Left lung (tissue), 10 donors: Measurements from ENCODE around the gene PLAC9. TPM values are rescaled to one million over a fixed set of nuclear protein-coding genes. Genes with fewer than 3 reads are reported as not detected.

ENCODE experiments used
- ATAC-seq: fragments of 200-7000 bp; cut with Tn5 transposase; one replicate; pipeline ENCODE4 v1.9.1; 2020; ENCODE audit warnings: moderate library complexity
- DNase-seq, 4 donors: peaks; one replicate each; pipeline ENCODE4 v3.0.0-alpha.2; 2013 to 2020
- H3K27ac ChIP-seq, 2 donors: fragments of 200-600 bp; sonication (generic) in 1 of 2; one replicate each; pipeline versions ENCODE4 v1.5.0 to v1.8.0; 2020 to 2021
- H3K27me3 ChIP-seq, 2 donors: fragments of 200-600 bp; sonication (generic) in 1 of 2; one replicate each; pipeline versions ENCODE4 v1.5.0 to v1.8.0; 2020 to 2021
- H3K36me3 ChIP-seq, 2 donors: fragments of 200-600 bp; sonication (generic) in 1 of 2; one replicate each; pipeline versions ENCODE4 v1.5.0 to v1.8.0; 2020 to 2021
- H3K4me1 ChIP-seq, 2 donors: fragments of 200-600 bp; one replicate each; pipeline ENCODE4 v1.8.0; 2021
- H3K4me3 ChIP-seq, 2 donors: fragments of 200-600 bp; sonication (generic) in 1 of 2; one replicate each; pipeline versions ENCODE4 v1.5.0 to v1.8.0; 2020 to 2021; ENCODE audit warnings: mild to moderate bottlenecking in 1 of 2
- H3K9me3 ChIP-seq, 2 donors: fragments of 200-600 bp; sonication (generic) in 1 of 2; one replicate each; pipeline versions ENCODE4 v1.5.0 to v1.8.0; 2020 to 2021
- intact Hi-C, 2 donors: fragments of 100-400 bp; cut with DNase I; formaldehyde crosslinking; loops; one replicate each; pipeline versions ENCODE4 v1.11.2 to v1.14.2; 2022
- polyA plus RNA-seq, 6 donors: library from polyadenylated mRNA; unstranded; fragments of 120-200 nt; gene quantifications; one replicate each; pipeline ENCODE4 v1.2.1, GENCODE V29; 2013; ENCODE audit not compliant: insufficient read length in 6 of 6
- total RNA-seq, 2 donors: library from RNA; stranded (reverse); fragmentation: NEBNext Ultra II Directional; extraction: Animal tissue kit (Norgen Biotek cat#: 25700); gene quantifications; one replicate each; pipeline ENCODE4 v1.2.1, GENCODE V29; 2021
- TF ChIP-seq, protein P1 (sequence below), 2 donors: fragments of 200-600 bp; sonication (generic) in 1 of 2; IDR thresholded peaks; one replicate each; pipeline versions ENCODE4 v1.5.0 to v1.8.0; 2021; ENCODE audit warnings: antibody characterized with exemption in 2 of 2
- donor health status: DM: no; HTN: yes; CAD: no.
- donor health status: DM: no; HTN: no; CAD: no.

Gene PLAC9
- total and polyA plus RNA-seq, 8 donors = 35.0 to 72.4 (median 50.6) TPM

DNA sequence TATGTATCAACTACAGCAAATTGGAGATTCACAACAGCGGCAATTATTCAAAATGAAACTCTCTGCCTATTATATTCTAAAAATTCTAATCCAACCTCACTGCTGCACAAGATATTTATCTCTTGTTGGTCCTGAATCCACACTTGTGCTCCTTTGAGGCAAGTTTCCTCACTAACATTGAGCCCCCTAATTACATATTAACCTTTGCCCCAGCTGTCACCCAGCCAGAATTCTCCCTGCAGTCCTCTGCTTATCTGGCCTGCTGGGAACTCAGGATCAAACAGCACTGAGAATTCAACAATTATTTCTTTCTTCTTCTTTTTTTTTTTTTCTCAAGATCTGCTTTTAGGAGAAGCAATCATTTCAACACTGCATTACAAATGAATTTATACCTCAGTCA, 21.5 kb upstream of the PLAC9 start:
- no peak overlapping the region for H3K27ac ChIP-seq
- ATAC-seq (no peak), DNase-seq (no peak)
- peaks cover 3 to 19% of the 10 kb centered on the region in 2 donors for H3K9me3 ChIP-seq
- H3K4me3 ChIP-seq = no peak overlapping the region
- intact Hi-C loops = no loop called here
- TF ChIP-seq, protein P1, sequence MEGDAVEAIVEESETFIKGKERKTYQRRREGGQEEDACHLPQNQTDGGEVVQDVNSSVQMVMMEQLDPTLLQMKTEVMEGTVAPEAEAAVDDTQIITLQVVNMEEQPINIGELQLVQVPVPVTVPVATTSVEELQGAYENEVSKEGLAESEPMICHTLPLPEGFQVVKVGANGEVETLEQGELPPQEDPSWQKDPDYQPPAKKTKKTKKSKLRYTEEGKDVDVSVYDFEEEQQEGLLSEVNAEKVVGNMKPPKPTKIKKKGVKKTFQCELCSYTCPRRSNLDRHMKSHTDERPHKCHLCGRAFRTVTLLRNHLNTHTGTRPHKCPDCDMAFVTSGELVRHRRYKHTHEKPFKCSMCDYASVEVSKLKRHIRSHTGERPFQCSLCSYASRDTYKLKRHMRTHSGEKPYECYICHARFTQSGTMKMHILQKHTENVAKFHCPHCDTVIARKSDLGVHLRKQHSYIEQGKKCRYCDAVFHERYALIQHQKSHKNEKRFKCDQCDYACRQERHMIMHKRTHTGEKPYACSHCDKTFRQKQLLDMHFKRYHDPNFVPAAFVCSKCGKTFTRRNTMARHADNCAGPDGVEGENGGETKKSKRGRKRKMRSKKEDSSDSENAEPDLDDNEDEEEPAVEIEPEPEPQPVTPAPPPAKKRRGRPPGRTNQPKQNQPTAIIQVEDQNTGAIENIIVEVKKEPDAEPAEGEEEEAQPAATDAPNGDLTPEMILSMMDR (IDR thresholded peaks at IDR 0.05) = no peak
- H3K36me3 ChIP-seq = no peaks in the 10 kb centered on the region
- H3K4me1 ChIP-seq = no peaks in the 10 kb centered on the region
- H3K27me3 ChIP-seq = no peaks in the 10 kb centered on the region

DNA sequence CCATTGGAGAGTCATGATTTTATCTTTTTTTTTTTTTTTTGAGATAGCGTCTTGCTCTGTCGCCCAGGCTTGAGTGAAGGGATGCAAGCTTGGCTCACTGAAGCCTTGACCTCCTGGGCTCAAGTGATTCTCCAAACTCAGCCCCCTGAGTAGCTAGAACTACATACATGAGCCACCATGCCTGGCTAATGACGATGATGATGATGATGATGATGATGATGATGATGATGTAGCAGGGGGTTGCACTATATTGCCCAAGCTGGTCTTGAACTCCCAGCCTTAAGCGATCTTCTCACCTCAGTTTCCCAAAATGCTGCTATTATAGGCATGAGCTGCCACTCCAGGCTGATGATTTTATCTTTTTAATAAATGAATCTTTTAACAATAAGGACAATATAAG, 13.9 kb upstream of the PLAC9 start:
- no peak for DNase-seq
- no peaks in the 10 kb centered on the region for H3K4me1 ChIP-seq
- no peak overlapping the region for H3K4me3 ChIP-seq
- TF ChIP-seq, protein P1 (IDR thresholded peaks at IDR 0.05) = no peak
- no peak for ATAC-seq
- H3K27ac ChIP-seq = no peak overlapping the region
- intact Hi-C loops = no loop called here
- no peaks in the 10 kb centered on the region for H3K27me3 ChIP-seq
- H3K36me3 ChIP-seq = no peaks in the 10 kb centered on the region
- no peaks in the 10 kb centered on the region for H3K9me3 ChIP-seq

DNA sequence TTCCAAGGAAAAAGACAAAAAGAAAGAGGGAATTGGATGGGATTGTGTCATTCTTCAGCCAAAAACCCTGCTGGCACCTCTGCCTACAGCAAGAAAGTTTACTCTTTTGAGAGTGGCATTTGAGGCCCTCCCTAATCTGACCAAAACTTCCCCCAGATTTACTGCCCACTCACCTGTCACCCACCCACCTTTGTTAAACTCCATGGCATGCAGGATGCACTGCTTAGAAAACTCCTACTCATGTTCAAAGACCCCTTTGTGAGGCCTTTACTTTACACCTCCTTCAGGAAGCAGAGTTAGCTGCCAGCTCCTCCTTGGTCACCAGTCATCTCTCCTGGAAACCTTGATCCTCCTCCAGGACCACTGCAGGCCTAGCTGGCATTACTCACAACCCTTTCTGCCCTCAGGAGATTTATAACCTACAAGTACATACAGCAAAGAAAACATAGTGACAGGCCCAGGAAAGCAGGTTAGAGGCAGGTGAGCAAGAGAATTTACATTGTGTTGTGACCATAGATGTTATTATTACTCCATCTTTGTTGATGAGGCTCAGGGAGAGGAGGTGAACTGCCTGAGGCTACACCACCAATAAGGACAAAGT, 10.3 kb upstream of the PLAC9 start:
- Histone ChIP-seq H3K36me3 (no peaks in the 10 kb centered on the region), H3K27me3 (no peaks in the 10 kb centered on the region), H3K4me3 (no peak overlapping the region), H3K4me1 (no peaks in the 10 kb centered on the region), H3K9me3 (no peaks in the 10 kb centered on the region), H3K27ac (no peak overlapping the region)
- ATAC-seq = no peak
- DNase-seq = no peak
- TF ChIP-seq, protein P1 (IDR thresholded peaks at IDR 0.05) = no peak
- intact Hi-C loops = no loop called here

DNA sequence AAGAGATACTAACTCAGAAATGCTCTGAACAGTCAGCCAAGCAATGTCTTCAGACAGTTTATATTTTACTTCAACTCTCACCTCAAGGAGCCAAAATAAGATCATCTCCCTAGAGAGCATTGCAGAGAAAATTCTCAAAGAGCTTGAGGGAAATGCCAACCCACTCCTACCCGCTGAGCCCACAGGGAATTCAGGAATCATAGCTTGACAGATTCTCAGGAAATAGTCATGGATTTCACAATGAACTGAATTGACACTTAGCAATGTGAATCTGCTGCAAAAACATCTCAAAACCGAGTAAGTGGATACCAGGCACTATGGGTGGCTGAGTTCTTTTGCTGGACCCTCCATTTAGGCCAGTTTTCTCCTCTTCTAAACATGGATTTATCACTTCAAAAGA, 9.8 kb upstream of the PLAC9 start:
- TF ChIP-seq, protein P1 (IDR thresholded peaks at IDR 0.05) = no peak
- Histone ChIP-seq H3K4me3 (no peak overlapping the region), H3K27me3 (no peaks in the 10 kb centered on the region), H3K36me3 (no peaks in the 10 kb centered on the region), H3K9me3 (no peaks in the 10 kb centered on the region), H3K27ac (no peak overlapping the region), H3K4me1 (no peaks in the 10 kb centered on the region)
- intact Hi-C loops = no loop called here
- DNase-seq (no peak), ATAC-seq (no peak)

DNA sequence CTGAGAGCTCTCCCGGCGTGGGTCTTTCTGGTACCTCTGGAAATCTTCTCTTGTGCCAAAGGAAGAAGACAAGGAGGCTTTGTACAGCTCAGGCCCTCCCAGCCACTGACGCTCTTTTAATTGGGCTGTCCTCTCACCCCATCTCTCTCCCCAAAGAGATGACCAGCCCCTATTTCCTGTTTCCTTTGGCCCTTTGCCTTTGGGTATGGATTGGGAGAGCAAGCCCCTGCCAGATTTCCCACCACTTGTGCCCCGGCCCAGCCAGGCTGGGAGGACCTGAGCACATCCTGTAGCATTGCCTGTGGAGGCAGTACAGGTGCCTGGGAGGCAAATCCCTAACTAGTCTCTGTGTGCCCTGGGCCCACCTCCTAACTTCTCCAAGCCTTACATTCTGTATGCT, 5.7 kb upstream of the PLAC9 start:
- TF ChIP-seq, protein P1 (IDR thresholded peaks at IDR 0.05) = no peak
- H3K4me3 ChIP-seq = no peak overlapping the region
- H3K4me1 ChIP-seq = no peaks in the 10 kb centered on the region
- H3K36me3 ChIP-seq = no peaks in the 10 kb centered on the region
- intact Hi-C loops = no loop called here
- no peaks in the 10 kb centered on the region for H3K9me3 ChIP-seq
- H3K27me3 ChIP-seq = peaks cover 4 to 8% of the 10 kb centered on the region in 2 donors
- no peak overlapping the region for H3K27ac ChIP-seq
- DNase-seq (no peak), ATAC-seq (no peak)
